Renal cortex interstitium (tissue), 11 donors: ENCODE measurements around the gene TBRG4. TPM values are rescaled to one million over a fixed set of nuclear protein-coding genes. Genes with fewer than 3 reads are reported as not detected.

Experiments
- DNase-seq, 11 donors: peaks; one replicate each; pipeline ENCODE4 v3.0.0-alpha.2; 2013; ENCODE audit warnings: low read depth in 9 of 11, low spot score in 4 of 11; ENCODE audit errors: extremely low read depth in 1 of 11
- polyA plus RNA-seq, 3 donors: library from polyadenylated mRNA; unstranded; fragments of 120-200 nt; gene quantifications; one replicate each; pipeline ENCODE4 v1.2.1, GENCODE V29; 2013; ENCODE audit not compliant: insufficient read length in 3 of 3

The TBRG4 gene
- polyA plus RNA-seq, 3 donors: 53.6 to 63.4 (median 57.5) TPM

- DNase-seq: no peak
Measured at GRCh38 chr7:45148653-45148973, 37.1 kb upstream of the TBRG4 start.

- no peak for DNase-seq
Measured at GRCh38 chr7:45147858-45148652, 36.6 kb upstream of the TBRG4 start.

- no peak for DNase-seq
Measured at GRCh38 chr7:45146531-45147379, 35.3 kb upstream of the TBRG4 start.

GRCh38 chr7:45145881-45146280 is 34.4 kb upstream of the TBRG4 start:
- DNase-seq: no peak

GRCh38 chr7:45143616-45144015 is 32.1 kb upstream of the TBRG4 start:
- no peak for DNase-seq

GRCh38 chr7:45140827-45141226 is 29.3 kb upstream of the TBRG4 start:
- no peak for DNase-seq

GRCh38 chr7:45138433-45139267 is 27.2 kb upstream of the TBRG4 start:
- no peak for DNase-seq

- DNase-seq: peak; percentile 25 to 83 (median 62)
Measured at GRCh38 chr7:45136106-45137060, 24.9 kb upstream of the TBRG4 start.

- no peak for DNase-seq
Measured at GRCh38 chr7:45133877-45134276, 22.4 kb upstream of the TBRG4 start.

- no peak for DNase-seq
Measured at GRCh38 chr7:45133352-45133751, 21.9 kb upstream of the TBRG4 start.

- DNase-seq: no peak
Measured at GRCh38 chr7:45132708-45133320, 21.3 kb upstream of the TBRG4 start.

- DNase-seq: no peak
Measured at GRCh38 chr7:45131891-45132290, 20.4 kb upstream of the TBRG4 start.

GRCh38 chr7:45130910-45131309 is 19.4 kb upstream of the TBRG4 start:
- DNase-seq: no peak

GRCh38 chr7:45129906-45130305 is 18.4 kb upstream of the TBRG4 start:
- DNase-seq: no peak

GRCh38 chr7:45129181-45129800 is 17.8 kb upstream of the TBRG4 start:
- no peak for DNase-seq

- DNase-seq: no peak
Measured at GRCh38 chr7:45126920-45127319, 15.4 kb upstream of the TBRG4 start.

GRCh38 chr7:45126201-45126600 is 14.7 kb upstream of the TBRG4 start:
- no peak for DNase-seq
